KMS-11 (cell line): ENCODE results near the gene ERGIC3.

Experiments used
- H2AFZ ChIP-seq: fragments of 200-600 bp; sonication (generic); 2 replicates; pipeline ENCODE4 v1.6.1; 2016; ENCODE audit warnings: antibody characterized with exemption, mixed run types, low read depth
- H3K27ac ChIP-seq: fragments of 200-600 bp; sonication (generic); 2 replicates; pipeline ENCODE4 v1.6.1; 2016; ENCODE audit warnings: mild to moderate bottlenecking, mixed run types
- H3K27me3 ChIP-seq: fragments of 200-600 bp; sonication (generic); 2 replicates; pipeline ENCODE4 v1.6.1; 2017; ENCODE audit warnings: mild to moderate bottlenecking, low read depth, mixed run types, moderate library complexity; ENCODE audit not compliant: insufficient read depth
- H3K36me3 ChIP-seq: fragments of 200-600 bp; sonication (generic); 2 replicates; pipeline ENCODE4 v1.6.1; 2017; ENCODE audit warnings: mild to moderate bottlenecking, mixed run types; ENCODE audit not compliant: insufficient read depth
- H3K4me1 ChIP-seq: fragments of 200-600 bp; sonication (generic); 2 replicates; pipeline ENCODE4 v1.6.1; 2016; ENCODE audit warnings: mild to moderate bottlenecking, low read depth, mixed run types; ENCODE audit not compliant: poor library complexity, severe bottlenecking
- H3K4me2 ChIP-seq: fragments of 200-600 bp; sonication (generic); 2 replicates; pipeline ENCODE4 v1.7.0; 2016; ENCODE audit warnings: mild to moderate bottlenecking, mixed run types
- H3K4me3 ChIP-seq: fragments of 200-600 bp; sonication (generic); IDR thresholded peaks from 2 replicates; pipeline ENCODE4 v1.6.1; 2017; ENCODE audit warnings: low read depth, low read length, mixed read lengths; ENCODE audit not compliant: insufficient read depth
- H3K79me2 ChIP-seq: fragments of 200-600 bp; sonication (generic); 2 replicates; pipeline ENCODE4 v1.6.1; 2016; ENCODE audit warnings: low read depth, mixed run types; ENCODE audit not compliant: insufficient read depth
- H3K9ac ChIP-seq: fragments of 200-600 bp; sonication (generic); 2 replicates; pipeline ENCODE4 v1.6.1; 2016; ENCODE audit warnings: mild to moderate bottlenecking, mixed run types
- H4K20me1 ChIP-seq: fragments of 200-600 bp; sonication (generic); 2 replicates; pipeline ENCODE4 v1.6.1; 2016; ENCODE audit warnings: mild to moderate bottlenecking, mixed run types; ENCODE audit not compliant: insufficient read depth
- CTCF ChIP-seq: fragments of 200-600 bp; sonication (generic); conservative IDR thresholded peaks from 2 replicates; pipeline ENCODE4 v1.6.1; 2017; ENCODE audit warnings: low read depth, mild to moderate bottlenecking, antibody characterized with exemption, low read length, moderate library complexity, mixed read lengths

The ERGIC3 gene

GRCh38 chr20:35582131-35582530 lies 40.3 kb downstream of the ERGIC3 start:
- Histone ChIP-seq H3K79me2 (no peaks in the 10 kb centered on the region), H3K4me3 (no peak overlapping the region), H3K9ac (no peak overlapping the region), H3K4me2 (no peak overlapping the region), H2AFZ (no peak overlapping the region), H3K27me3 (no peaks in the 10 kb centered on the region), H4K20me1 (no peaks in the 10 kb centered on the region), H3K27ac (no peak overlapping the region), H3K36me3 (no peaks in the 10 kb centered on the region), H3K4me1 (no peaks in the 10 kb centered on the region)
- TF ChIP-seq CTCF, result no peak

GRCh38 chr20:35582741-35583404 lies 41.0 kb downstream of the ERGIC3 start:
- Histone ChIP-seq H4K20me1 (no peaks in the 10 kb centered on the region), H3K79me2 (no peaks in the 10 kb centered on the region), H3K27me3 (no peaks in the 10 kb centered on the region), H3K4me1 (no peaks in the 10 kb centered on the region), H3K27ac (no peak overlapping the region), H3K9ac (no peak overlapping the region), H3K36me3 (no peaks in the 10 kb centered on the region), H2AFZ (no peak overlapping the region), H3K4me3 (no peak overlapping the region), H3K4me2 (no peak overlapping the region)
- TF ChIP-seq CTCF, result no peak

GRCh38 chr20:35583636-35584560 lies 42.0 kb downstream of the ERGIC3 start:
- H3K4me2 ChIP-seq, result no peak overlapping the region
- no peak overlapping the region for H3K4me3 ChIP-seq
- no peaks in the 10 kb centered on the region for H3K27me3 ChIP-seq
- H3K4me1 ChIP-seq, result no peaks in the 10 kb centered on the region
- H2AFZ ChIP-seq, result no peak overlapping the region
- H4K20me1 ChIP-seq, result no peaks in the 10 kb centered on the region
- no peak overlapping the region for H3K9ac ChIP-seq
- no peaks in the 10 kb centered on the region for H3K79me2 ChIP-seq
- H3K36me3 ChIP-seq, result no peaks in the 10 kb centered on the region
- no peak for TF ChIP-seq CTCF
- H3K27ac ChIP-seq, result no peak overlapping the region

GRCh38 chr20:35586751-35587425 lies 45.0 kb downstream of the ERGIC3 start:
- H3K4me3 ChIP-seq, result no peak overlapping the region

More at GRCh38 chr20:35586751-35587425, 45.0 kb downstream of the ERGIC3 start:
- Histone ChIP-seq H3K36me3 (no peaks in the 10 kb centered on the region), H3K4me1 (peaks cover 18% of the 10 kb centered on the region), H3K4me2 (no peak overlapping the region), H3K27ac (no peak overlapping the region), H3K79me2 (no peaks in the 10 kb centered on the region), H3K9ac (no peak overlapping the region), H3K27me3 (no peaks in the 10 kb centered on the region), H2AFZ (no peak overlapping the region), H4K20me1 (no peaks in the 10 kb centered on the region)
- no peak for TF ChIP-seq CTCF
